Tibial nerve (tissue), 4 donors: ENCODE data around the gene DBNDD1. TPM values are rescaled to one million over a fixed set of nuclear protein-coding genes. Genes with fewer than 3 reads are reported as not detected.

Experiments
- DNase-seq, 2 donors: peaks; one replicate each; pipeline ENCODE4 v3.0.0-alpha.2; 2019; ENCODE audit warnings: low spot score in 2 of 2
- H3K27ac ChIP-seq, 4 donors: fragments of 200-600 bp; sonication (generic) in 3 of 4; one replicate each; pipeline ENCODE4 v1.5.1; 2017 to 2019; ENCODE audit warnings: mild to moderate bottlenecking in 1 of 4
- H3K27me3 ChIP-seq, 2 donors: fragments of 200-600 bp; sonication (generic) in 1 of 2; one replicate each; pipeline versions ENCODE4 v1.5.1 to v1.6.0; 2017 to 2019
- H3K36me3 ChIP-seq, 3 donors: fragments of 200-600 bp; sonication (generic); one replicate each; pipeline ENCODE4 v1.5.1; 2018 to 2019
- H3K4me1 ChIP-seq, 4 donors: fragments of 200-600 bp; sonication (generic) in 3 of 4; one replicate each; pipeline ENCODE4 v1.5.1; 2017 to 2019
- H3K4me3 ChIP-seq, 4 donors: fragments of 200-600 bp; sonication (generic) in 3 of 4; one replicate each; pipeline ENCODE4 v1.5.1; 2017 to 2019; ENCODE audit warnings: mild to moderate bottlenecking in 1 of 4, moderate library complexity in 1 of 4
- H3K9me3 ChIP-seq, 4 donors: fragments of 200-600 bp; sonication (generic) in 3 of 4; one replicate each; pipeline ENCODE4 v1.5.1; 2017 to 2019
- EP300 ChIP-seq, 2 donors: sonication (generic); formaldehyde crosslinking; IDR thresholded peaks; one replicate each; pipeline ENCODE4 v1.6.1; 2017; ENCODE audit warnings: antibody characterized with exemption in 2 of 2, mild to moderate bottlenecking in 1 of 2
- POLR2A ChIP-seq, 2 donors: fragments of 450-650 bp; IDR thresholded peaks; one replicate each; pipeline ENCODE4 v1.6.1; 2017; ENCODE audit warnings: antibody characterized with exemption in 2 of 2, mild to moderate bottlenecking in 2 of 2, moderate library complexity in 2 of 2
- WGBS, 2 donors: methylation state at CpG; one replicate each; pipeline ENCODE4 v1.1.5; 2018; 5-methylcytosine and 5-hydroxymethylcytosine counted together
- total RNA-seq, 4 donors: library from RNA; depleted of rRNA; stranded (reverse); fragments of >200 nt; gene quantifications; one replicate each; pipeline ENCODE4 v1.1.0, GENCODE V29; 2016
- TF ChIP-seq, protein P1 (sequence below), 5 experiments: fragments of 200-600 bp in 3 of 5; fragments of 450-650 bp in 2 of 5; sonication (generic) in 3 of 5; IDR thresholded peaks; one replicate each; pipeline ENCODE4 v1.5.1; 2016 to 2019; ENCODE audit warnings: antibody characterized with exemption in 5 of 5, mild to moderate bottlenecking in 3 of 5, moderate library complexity in 2 of 5

The DBNDD1 gene
- total RNA-seq, 4 donors from 2014 or later: 0.42 to 2.6 (median 1.3) TPM

- Histone ChIP-seq H3K36me3 (peaks cover 0 to 96% (median 0%) of the 10 kb centered on the region in 3 donors), H3K9me3 (no peaks in the 10 kb centered on the region), H3K4me1 (no peaks in the 10 kb centered on the region), H3K27ac (no peak overlapping the region), H3K27me3 (no peaks in the 10 kb centered on the region), H3K4me3 (no peak overlapping the region)
- no peak for DNase-seq
- 92 to 96% methylated on average over 13 of the region's 13 CpGs for WGBS, 2 donors
- TF ChIP-seq POLR2A (IDR thresholded peaks at IDR 0.05) (no peak), EP300 (IDR thresholded peaks at IDR 0.05) (no peak)
- TF ChIP-seq, protein P1, sequence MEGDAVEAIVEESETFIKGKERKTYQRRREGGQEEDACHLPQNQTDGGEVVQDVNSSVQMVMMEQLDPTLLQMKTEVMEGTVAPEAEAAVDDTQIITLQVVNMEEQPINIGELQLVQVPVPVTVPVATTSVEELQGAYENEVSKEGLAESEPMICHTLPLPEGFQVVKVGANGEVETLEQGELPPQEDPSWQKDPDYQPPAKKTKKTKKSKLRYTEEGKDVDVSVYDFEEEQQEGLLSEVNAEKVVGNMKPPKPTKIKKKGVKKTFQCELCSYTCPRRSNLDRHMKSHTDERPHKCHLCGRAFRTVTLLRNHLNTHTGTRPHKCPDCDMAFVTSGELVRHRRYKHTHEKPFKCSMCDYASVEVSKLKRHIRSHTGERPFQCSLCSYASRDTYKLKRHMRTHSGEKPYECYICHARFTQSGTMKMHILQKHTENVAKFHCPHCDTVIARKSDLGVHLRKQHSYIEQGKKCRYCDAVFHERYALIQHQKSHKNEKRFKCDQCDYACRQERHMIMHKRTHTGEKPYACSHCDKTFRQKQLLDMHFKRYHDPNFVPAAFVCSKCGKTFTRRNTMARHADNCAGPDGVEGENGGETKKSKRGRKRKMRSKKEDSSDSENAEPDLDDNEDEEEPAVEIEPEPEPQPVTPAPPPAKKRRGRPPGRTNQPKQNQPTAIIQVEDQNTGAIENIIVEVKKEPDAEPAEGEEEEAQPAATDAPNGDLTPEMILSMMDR (IDR thresholded peaks at IDR 0.05): no peak
Observed at GRCh38 chr16:89960966-89961365, 58.3 kb downstream of the DBNDD1 start.

- Histone ChIP-seq H3K9me3 (no peaks in the 10 kb centered on the region), H3K4me1 (no peaks in the 10 kb centered on the region), H3K36me3 (peaks cover 0 to 98% (median 0%) of the 10 kb centered on the region in 3 donors), H3K27me3 (no peaks in the 10 kb centered on the region), H3K27ac (no peak overlapping the region), H3K4me3 (no peak overlapping the region)
- TF ChIP-seq, protein P1 (IDR thresholded peaks at IDR 0.05): no peak
- TF ChIP-seq EP300 (IDR thresholded peaks at IDR 0.05) (no peak), POLR2A (IDR thresholded peaks at IDR 0.05) (no peak)
- 89 to 92% methylated on average over 10 of the region's 10 CpGs for WGBS, 2 donors
- no peak for DNase-seq
Observed at GRCh38 chr16:89958596-89958995, 60.7 kb downstream of the DBNDD1 start.

- no peaks in the 10 kb centered on the region for H3K27me3 ChIP-seq
- 81 to 85% methylated on average over 5 to 7 of the region's 7 CpGs for WGBS, 2 donors
- H3K27ac ChIP-seq: no peak overlapping the region
- TF ChIP-seq EP300 (IDR thresholded peaks at IDR 0.05) (no peak), POLR2A (IDR thresholded peaks at IDR 0.05) (no peak)
- TF ChIP-seq, protein P1 (IDR thresholded peaks at IDR 0.05): no peak
- H3K4me3 ChIP-seq: peak overlapping the region in 1 of 4 donors; percentile 34
- H3K36me3 ChIP-seq: peaks cover 0 to 94% (median 0%) of the 10 kb centered on the region in 3 donors
- DNase-seq: no peak
- no peaks in the 10 kb centered on the region for H3K9me3 ChIP-seq
- H3K4me1 ChIP-seq: no peaks in the 10 kb centered on the region
Observed at GRCh38 chr16:89958068-89958467, 61.2 kb downstream of the DBNDD1 start.

DNA sequence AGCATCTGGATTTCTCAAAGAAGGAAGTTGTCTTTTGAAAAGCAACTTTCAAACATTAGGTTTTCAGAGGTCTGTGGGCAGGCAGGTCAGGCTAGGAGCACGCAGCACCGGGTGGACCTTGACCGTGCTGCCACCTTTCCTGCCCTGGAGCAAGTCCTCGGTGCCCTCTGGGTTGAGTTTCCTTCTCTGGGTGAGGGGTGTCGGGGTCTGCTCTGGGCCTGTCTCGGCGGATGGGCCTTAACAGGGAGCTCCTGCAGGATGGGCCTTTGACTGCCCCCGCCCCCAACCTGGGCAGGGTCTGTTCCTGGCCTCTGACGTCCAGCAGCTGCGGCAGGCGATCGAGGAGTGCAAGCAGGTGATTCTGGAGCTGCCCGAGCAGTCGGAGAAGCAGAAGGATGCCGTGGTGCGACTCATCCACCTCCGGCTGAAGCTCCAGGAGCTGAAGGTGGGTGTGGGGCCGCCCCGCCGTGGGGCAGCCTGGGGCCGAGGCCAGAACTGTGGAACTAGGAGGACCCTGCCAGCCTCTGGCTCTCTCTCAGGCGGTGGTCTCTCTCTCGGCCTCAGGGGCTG, 62.0 kb downstream of the DBNDD1 start:
- no peaks in the 10 kb centered on the region for H3K27me3 ChIP-seq
- peak overlapping the region in 1 of 4 donors; percentile 34 for H3K4me3 ChIP-seq
- peaks cover 0 to 87% (median 0%) of the 10 kb centered on the region in 3 donors for H3K36me3 ChIP-seq
- H3K4me1 ChIP-seq: no peaks in the 10 kb centered on the region
- no peak overlapping the region for H3K27ac ChIP-seq
- H3K9me3 ChIP-seq: no peaks in the 10 kb centered on the region
- DNase-seq: no peak
- TF ChIP-seq POLR2A (IDR thresholded peaks at IDR 0.05) (no peak), EP300 (IDR thresholded peaks at IDR 0.05) (no peak)
- TF ChIP-seq, protein P1 (IDR thresholded peaks at IDR 0.05): no peak
- WGBS, 2 donors: 80 to 87% methylated on average over 13 to 23 of the region's 23 CpGs

DNA sequence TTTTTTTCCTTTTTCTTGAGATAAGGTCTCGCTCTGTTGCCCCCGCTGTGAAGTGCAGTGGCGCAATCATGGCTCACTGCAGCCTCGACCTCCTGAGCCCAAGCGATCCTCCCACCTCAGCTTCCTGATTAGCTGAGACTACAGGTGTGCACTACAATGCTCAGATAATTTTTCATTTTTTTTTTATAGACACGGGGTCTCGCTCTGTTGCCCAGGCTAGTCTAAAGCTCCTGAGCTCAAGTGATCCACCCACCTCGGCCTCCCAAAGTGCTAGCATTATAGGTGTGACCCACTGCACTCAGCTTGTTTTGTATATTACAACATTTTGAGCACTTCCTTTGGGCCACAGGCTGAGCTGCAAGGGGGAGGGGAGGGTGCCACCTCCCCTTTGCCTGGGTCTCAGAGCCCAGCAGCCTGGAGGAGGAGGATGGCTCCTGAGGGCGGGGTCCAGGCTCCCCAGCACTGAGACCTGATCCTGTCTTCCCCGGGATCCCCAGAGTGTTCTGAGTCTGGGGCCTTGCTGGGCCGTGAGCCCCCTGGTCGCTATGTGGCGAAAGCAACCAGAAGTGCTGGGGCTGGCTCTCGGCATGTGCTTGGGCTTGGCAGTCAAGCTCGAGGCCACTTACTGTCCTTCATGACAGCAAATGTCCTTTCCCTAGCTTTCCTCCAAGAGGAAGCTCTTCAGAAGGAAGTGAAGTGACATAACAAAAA, 62.6 kb downstream of the DBNDD1 start:
- H3K4me3 ChIP-seq: no peak overlapping the region
- WGBS, 2 donors: 87 to 92% methylated on average over 15 of the region's 15 CpGs
- no peak for DNase-seq

More for the DNA sequence above, 62.6 kb downstream of the DBNDD1 start:
- peaks cover 0 to 82% (median 0%) of the 10 kb centered on the region in 3 donors for H3K36me3 ChIP-seq
- H3K4me1 ChIP-seq: no peaks in the 10 kb centered on the region
- TF ChIP-seq, protein P1 (IDR thresholded peaks at IDR 0.05): no peak
- TF ChIP-seq POLR2A (IDR thresholded peaks at IDR 0.05): no peak
- no peak for TF ChIP-seq EP300 (IDR thresholded peaks at IDR 0.05)
- no peaks in the 10 kb centered on the region for H3K9me3 ChIP-seq
- H3K27me3 ChIP-seq: no peaks in the 10 kb centered on the region
- H3K27ac ChIP-seq: no peak overlapping the region
